GM18951 (cell line): ENCODE data around the gene BRS3.
"Not testable (repeated sequence)": the region's sequence is repeated elsewhere in the genome, so short reads cannot be mapped to it uniquely, and the experiment has no call there.

Source experiments
- POLR2A ChIP-seq: IDR thresholded peaks from 4 replicates; pipeline ENCODE4 v1.6.1; 2011; ENCODE audit warnings: mild to moderate bottlenecking; ENCODE audit not compliant: insufficient read length, insufficient read depth; ENCODE audit errors: extremely low read depth
- in situ Hi-C: fragments of 300-500 bp; cut with MboI; formaldehyde crosslinking; loops from one replicate; pipeline ENCODE4 v1.12.0; 2022; ENCODE audit warnings: low sequenced_read_pairs, mixed read lengths, inconsistent platforms; ENCODE audit not compliant: unreplicated experiment

BRS3 gene

DNA sequence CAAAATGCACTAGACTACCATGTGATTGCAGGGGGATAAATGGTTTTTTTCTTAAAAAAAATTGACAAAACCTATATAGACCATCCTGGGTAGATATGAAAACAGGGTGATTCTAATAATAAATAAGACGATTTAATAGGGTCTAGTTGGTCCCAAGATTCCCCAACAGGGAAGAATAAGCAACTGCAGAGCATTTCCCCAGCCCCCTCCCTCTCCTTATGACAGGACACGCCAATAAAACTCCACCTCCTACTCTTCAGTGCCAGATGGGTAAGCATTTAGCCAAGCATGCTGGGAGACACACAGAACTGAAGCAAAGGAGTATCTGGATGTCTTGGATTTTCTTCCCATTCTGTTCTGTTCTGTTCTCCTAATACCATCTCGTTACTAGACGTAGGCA, at the start of gene BRS3:
BRS3 (plus strand) TSS at position 301 of the 400 bp plus-strand sequence. CDS start 168 bp downstream, outside the sequence.
- no peak for TF ChIP-seq POLR2A
- in situ Hi-C loops = no loop called here

DNA sequence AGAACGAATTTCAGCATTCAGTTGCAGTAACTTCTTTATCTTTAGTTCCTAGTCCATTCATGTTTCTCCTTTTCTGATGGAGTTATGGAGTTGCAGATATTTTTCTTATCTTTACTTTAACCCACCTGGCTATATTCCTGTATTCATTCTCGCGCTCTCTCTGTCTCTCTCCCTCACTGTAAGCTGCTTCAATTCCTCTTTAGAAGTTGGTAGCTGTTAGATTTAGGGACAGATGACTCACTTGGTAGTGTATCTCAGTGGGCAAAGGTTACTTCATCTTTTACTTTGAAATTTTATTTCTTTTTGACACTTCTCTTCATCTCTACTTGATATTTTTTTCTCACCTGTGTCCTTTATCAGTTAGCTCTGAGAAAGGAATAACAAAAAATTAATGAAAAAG, 49.6 kb upstream of the BRS3 start:
- in situ Hi-C loops = no loop called here

GRCh38 chrX:136445674-136446073, 42.1 kb upstream of the BRS3 start:
- in situ Hi-C loops = not testable (repeated sequence)

More for the DNA sequence above, 49.6 kb upstream of the BRS3 start:
- no peak for TF ChIP-seq POLR2A

DNA sequence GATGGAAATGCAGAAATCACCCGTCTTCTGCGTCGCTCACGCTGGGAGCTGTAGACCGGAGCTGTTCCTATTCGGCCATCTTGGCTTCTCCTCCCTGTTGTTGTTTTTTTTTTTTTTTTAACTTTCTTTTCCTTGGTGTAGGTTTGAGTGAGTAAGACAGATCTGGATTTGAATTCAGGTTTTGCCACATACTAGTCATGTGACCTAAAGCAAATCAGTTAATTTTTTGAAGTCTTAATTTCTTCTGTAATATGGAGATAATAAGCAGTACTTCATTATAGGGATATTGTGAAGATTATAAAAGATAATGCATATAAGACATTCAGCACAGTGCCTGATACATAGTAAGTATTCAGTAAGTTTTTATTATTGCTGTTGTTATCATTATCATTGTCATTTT, 41.5 kb upstream of the BRS3 start:
- in situ Hi-C loops = no loop called here
- TF ChIP-seq POLR2A = no peak

DNA sequence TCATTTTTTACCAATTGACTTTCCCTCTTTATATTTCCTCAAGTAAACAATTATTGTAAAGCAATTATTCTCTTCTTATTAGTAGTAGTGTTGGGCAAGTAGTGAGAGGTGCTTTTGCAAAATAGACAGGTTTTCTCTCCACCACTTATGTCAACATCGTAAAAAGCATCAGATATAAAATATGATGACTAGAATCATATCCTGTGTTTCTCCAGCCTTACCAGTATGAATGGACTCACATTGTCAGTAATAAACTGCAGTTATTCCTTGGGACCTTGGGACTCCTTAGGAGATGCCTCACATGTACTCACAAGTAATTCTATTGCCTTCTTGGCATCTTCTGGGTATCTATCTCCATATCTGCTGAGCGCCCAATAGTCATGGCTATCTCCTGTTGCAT, 40.4 kb upstream of the BRS3 start:
- no peak for TF ChIP-seq POLR2A
- in situ Hi-C loops = no loop called here

DNA sequence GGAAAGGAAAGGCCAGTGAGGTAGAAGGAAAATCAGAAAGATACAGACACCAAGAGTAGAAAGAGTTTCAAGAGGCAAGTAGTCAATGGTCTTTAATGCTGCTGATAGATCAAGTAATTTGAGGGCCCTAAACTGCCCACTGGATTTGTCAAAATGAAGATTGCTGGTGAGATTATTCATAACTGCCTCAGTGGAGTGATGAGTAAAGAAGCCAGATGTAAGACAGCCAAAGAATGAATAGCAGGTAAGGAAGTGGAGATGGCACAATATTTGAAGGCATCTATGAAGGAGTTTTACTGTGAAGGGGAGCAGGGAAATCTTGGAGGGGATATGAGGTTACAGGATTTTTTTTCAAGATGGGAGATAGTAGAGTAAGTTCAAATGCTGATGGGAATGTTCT, 39.8 kb upstream of the BRS3 start:
- in situ Hi-C loops = no loop called here
- TF ChIP-seq POLR2A = no peak

DNA sequence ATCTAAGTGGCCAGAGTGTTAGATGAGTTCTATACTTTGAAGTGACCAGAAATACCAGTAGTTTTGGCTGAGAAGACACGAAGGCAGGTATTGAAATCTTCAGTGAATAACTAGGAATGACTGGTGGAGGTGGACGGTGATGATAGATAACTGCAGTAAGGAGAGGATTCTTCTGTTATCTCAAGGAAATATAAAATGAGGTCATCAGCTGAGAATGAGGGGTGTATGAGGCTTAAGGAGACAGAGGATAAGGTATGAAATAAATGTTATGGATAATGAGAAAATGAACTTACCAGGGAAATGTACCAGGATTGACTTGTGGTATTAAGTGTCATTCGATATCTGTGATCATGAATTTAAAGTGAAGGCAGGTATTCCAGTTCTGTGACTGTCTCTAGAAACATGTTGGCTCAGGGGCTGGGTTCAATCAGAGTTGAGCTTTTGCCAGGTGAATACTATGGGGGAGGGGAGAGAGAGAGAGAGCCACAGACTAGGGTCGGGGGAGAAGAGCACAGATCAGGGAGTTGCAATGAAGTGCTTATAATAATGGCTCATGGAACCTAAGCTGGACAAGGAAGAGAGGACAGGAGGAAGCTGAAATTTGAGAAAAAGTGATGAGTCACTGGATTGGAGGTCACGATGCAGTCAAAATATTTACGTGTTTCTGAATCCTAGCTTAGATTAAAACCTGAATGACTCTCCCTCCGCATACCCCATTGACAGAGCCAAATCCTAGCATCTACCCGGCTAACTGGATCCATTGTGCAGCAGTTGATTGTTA, 37.5 kb upstream of the BRS3 start:
- in situ Hi-C loops = no loop called here
- TF ChIP-seq POLR2A = no peak

DNA sequence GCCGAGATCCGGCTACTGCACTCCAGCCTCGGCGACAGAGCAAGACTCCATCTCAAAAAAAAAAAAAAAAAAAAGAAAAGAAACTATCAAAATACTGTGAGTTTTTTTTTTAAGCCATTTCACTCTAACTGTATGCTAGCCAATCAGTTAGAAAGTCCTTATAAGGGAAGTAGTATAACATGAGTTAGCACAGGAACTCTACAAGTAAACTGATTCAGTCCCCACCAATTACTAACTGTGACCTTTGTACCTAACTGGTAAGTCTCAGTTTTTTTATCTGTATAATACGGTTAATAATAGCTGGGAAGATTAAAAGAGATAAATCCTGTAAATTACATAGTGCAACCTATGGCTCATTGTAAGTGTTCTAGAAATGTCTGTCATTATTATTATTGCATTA, 35.1 kb upstream of the BRS3 start:
- in situ Hi-C loops = no loop called here
- no peak for TF ChIP-seq POLR2A

DNA sequence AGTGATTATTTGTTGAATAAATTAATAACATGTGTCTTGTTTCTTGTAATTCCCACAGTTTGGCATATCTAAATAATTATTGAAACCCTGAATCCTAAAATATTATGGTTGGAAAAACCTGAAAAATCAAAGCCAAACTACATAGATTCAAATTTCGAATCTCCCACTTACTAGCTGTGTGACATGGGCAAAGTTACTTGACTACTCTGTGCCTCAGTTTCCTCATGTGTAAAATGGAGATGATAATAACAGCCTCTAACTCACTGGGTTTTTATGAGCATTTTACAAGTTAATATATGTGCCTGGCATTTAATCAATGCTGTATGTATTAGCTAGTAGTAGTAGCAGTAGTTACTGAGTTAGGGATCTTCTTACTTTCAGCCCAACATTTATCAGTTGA, 34.6 kb upstream of the BRS3 start:
- in situ Hi-C loops = no loop called here
- no peak for TF ChIP-seq POLR2A

DNA sequence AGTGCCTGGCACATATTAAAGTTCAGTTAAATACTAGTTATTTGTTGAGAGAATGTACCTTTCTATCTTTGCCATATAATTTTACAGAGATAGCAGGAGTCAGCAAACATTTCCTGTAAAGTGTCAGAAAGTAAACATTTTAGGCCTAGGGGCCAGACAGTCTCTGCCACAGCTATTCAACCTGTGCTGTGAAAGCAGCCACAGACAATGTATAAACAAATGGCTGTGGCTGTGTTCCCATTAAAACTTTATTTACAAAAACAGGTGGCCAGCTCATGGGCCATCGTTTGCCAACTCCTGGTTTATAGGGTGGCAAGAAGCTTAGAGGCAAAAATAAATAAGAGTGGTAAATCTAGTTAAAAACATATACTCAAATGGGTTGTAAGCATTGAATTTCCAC, 34.0 kb upstream of the BRS3 start:
- TF ChIP-seq POLR2A = no peak
- in situ Hi-C loops = no loop called here

GRCh38 chrX:136456133-136456532, 31.6 kb upstream of the BRS3 start:
- no peak for TF ChIP-seq POLR2A
- in situ Hi-C loops = no loop called here

- no peak for TF ChIP-seq POLR2A
- in situ Hi-C loops = no loop called here
These were observed 30.3 kb upstream of the BRS3 start for GRCh38 chrX:136457303-136457917.

GRCh38 chrX:136464589-136464988, 23.2 kb upstream of the BRS3 start:
- TF ChIP-seq POLR2A = no peak
- in situ Hi-C loops = no loop called here

DNA sequence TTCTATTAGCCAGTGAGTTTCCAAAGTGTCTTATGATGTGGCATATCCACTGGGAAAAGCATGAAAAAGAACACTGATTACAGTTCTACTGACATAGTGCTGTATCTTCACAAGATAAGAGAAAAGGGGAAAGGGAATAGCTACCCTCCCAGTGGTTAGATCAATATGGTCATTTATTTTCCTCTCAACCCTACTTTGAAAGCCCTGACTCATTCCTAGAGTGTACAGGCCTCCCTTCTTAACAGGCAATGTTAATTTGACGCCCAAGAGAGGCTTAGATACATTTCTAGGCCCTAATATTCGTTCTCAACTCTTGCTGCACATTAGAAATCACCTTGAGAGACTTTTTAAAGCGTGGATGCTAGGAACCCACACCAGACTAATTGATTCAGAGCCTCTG, 20.4 kb upstream of the BRS3 start:
- in situ Hi-C loops = no loop called here
- no peak for TF ChIP-seq POLR2A
